Cardiac muscle cell (in vitro differentiated cells and primary cell): ENCODE measurements around the gene CTBP2. TPM values are rescaled to one million over a fixed set of nuclear protein-coding genes. Genes with fewer than 3 reads are reported as not detected.

ENCODE experiments used
- DNase-seq, 2 donors: peaks; one replicate each; pipeline versions ENCODE4 v3.0.0 to v3.0.0-alpha.2; 2010 to 2017; ENCODE audit warnings: low read depth in 1 of 2, low spot score in 1 of 2
- H3K27ac ChIP-seq: fragments of 200-600 bp; sonication (generic); 2 replicates; pipeline ENCODE4 v1.5.1; 2016
- H3K27me3 ChIP-seq: fragments of 200-600 bp; sonication (generic); 2 replicates; pipeline ENCODE4 v1.6.0; 2016; ENCODE audit warnings: control low read depth
- H3K36me3 ChIP-seq: fragments of 200-600 bp; sonication (generic); 2 replicates; pipeline ENCODE4 v1.5.1; 2016; ENCODE audit warnings: control low read depth
- H3K4me1 ChIP-seq: fragments of 200-600 bp; sonication (generic); 2 replicates; pipeline ENCODE4 v1.8.1; 2017; ENCODE audit warnings: low read depth, mild to moderate bottlenecking, mixed run types
- H3K4me3 ChIP-seq: fragments of 200-600 bp; sonication (generic); 2 replicates; pipeline ENCODE4 v1.5.1; 2016; ENCODE audit warnings: mild to moderate bottlenecking
- H3K9me3 ChIP-seq: fragments of 200-600 bp; sonication (generic); 2 replicates; pipeline ENCODE4 v1.5.1; 2017; ENCODE audit warnings: low read depth, mild to moderate bottlenecking, control low read depth
- polyA plus RNA-seq: library from polyadenylated mRNA; unstranded; fragments of >200 nt; fragmentation: Nextera tagmentation; extraction: Ambion mirVana; gene quantifications from 2 replicates; pipeline ENCODE4 v1.2.1, GENCODE V29; 2016
- total RNA-seq: library from RNA; depleted of rRNA; stranded (reverse); fragments of >200 nt; gene quantifications from 2 replicates; pipeline ENCODE4 v1.2.3, GENCODE V29; 2016
- TF ChIP-seq, protein P1 (sequence below): IDR thresholded peaks from 2 replicates; pipeline ENCODE4 v1.5.1; 2012; ENCODE audit warnings: low read depth, mild to moderate bottlenecking, low read length

The CTBP2 gene
- total and polyA plus RNA-seq, 2 experiments from 2014 or later = 67.4 to 74.5 TPM

DNA sequence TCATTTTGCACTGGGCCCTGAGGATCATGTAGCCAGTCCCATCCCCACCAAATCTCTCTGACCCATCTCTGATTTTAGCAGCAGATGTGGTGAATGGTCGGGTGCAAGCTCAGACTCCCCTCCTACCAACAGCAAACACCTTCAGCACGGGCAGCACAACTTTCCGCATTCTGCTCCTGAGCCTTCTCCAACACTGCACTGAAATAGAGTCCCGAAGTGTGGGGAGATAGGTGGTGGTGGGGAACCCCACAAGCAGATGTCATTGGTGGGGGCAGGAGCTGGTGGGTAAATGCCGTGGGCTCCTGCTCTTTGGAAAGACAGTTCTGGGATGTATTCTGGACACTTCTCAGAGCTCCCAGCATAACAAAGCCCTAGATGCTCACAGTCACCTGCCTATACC, 9.6 kb upstream of the CTBP2 start:
- TF ChIP-seq, protein P1, sequence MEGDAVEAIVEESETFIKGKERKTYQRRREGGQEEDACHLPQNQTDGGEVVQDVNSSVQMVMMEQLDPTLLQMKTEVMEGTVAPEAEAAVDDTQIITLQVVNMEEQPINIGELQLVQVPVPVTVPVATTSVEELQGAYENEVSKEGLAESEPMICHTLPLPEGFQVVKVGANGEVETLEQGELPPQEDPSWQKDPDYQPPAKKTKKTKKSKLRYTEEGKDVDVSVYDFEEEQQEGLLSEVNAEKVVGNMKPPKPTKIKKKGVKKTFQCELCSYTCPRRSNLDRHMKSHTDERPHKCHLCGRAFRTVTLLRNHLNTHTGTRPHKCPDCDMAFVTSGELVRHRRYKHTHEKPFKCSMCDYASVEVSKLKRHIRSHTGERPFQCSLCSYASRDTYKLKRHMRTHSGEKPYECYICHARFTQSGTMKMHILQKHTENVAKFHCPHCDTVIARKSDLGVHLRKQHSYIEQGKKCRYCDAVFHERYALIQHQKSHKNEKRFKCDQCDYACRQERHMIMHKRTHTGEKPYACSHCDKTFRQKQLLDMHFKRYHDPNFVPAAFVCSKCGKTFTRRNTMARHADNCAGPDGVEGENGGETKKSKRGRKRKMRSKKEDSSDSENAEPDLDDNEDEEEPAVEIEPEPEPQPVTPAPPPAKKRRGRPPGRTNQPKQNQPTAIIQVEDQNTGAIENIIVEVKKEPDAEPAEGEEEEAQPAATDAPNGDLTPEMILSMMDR = no peak
- no peaks in the 10 kb centered on the region for H3K4me1 ChIP-seq
- no peak overlapping the region for H3K4me3 ChIP-seq
- H3K27ac ChIP-seq = no peak overlapping the region
- no peaks in the 10 kb centered on the region for H3K36me3 ChIP-seq
- H3K9me3 ChIP-seq = no peaks in the 10 kb centered on the region
- no peaks in the 10 kb centered on the region for H3K27me3 ChIP-seq
- no peak for DNase-seq

DNA sequence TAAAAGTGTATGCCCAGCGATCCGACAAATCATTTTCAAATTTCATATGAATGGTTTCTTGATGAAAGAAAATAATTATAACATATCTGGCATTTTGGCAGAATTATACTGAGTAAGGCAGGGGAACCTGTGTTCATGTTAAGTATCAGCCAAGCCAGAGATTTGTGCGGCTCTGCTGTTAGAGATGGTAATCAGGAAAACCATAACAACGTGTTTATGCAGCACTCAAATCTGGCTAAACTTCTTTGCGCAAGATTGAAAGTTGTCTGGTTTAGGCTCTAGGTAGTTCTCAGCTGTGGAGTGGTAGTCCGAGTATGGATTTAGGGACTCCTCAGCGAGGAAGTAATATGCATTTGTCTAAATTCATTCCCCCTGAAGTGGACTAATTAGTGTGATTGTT, 8.9 kb upstream of the CTBP2 start:
- Histone ChIP-seq H3K4me3 (no peak overlapping the region), H3K9me3 (no peaks in the 10 kb centered on the region), H3K27me3 (no peaks in the 10 kb centered on the region), H3K27ac (no peak overlapping the region), H3K36me3 (no peaks in the 10 kb centered on the region), H3K4me1 (no peaks in the 10 kb centered on the region)
- no peak for DNase-seq
- TF ChIP-seq, protein P1 = no peak

DNA sequence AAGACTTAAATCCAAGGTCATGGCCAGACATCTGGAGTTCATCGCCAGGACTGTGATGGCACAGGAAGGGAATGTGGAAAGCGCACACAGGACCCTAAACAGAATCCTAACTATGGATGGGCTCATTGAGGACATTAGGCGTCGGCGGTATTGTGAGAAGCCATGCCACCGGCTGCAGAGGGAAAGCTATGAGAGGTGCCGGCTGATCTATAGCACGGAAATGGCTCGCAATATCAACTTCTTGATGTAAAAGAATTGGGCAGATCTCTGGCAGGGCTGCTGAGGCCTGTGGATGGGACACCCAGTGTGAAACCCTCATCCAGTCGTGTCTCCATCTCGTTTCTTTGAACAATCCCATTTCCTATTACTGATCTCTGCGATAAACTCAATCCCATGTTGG, 6.3 kb upstream of the CTBP2 start:
- no peaks in the 10 kb centered on the region for H3K36me3 ChIP-seq
- TF ChIP-seq, protein P1 = no peak
- no peaks in the 10 kb centered on the region for H3K27me3 ChIP-seq
- H3K4me3 ChIP-seq = no peak overlapping the region
- no peak for DNase-seq
- no peaks in the 10 kb centered on the region for H3K9me3 ChIP-seq
- no peak overlapping the region for H3K27ac ChIP-seq
- H3K4me1 ChIP-seq = peaks cover 6% of the 10 kb centered on the region

DNA sequence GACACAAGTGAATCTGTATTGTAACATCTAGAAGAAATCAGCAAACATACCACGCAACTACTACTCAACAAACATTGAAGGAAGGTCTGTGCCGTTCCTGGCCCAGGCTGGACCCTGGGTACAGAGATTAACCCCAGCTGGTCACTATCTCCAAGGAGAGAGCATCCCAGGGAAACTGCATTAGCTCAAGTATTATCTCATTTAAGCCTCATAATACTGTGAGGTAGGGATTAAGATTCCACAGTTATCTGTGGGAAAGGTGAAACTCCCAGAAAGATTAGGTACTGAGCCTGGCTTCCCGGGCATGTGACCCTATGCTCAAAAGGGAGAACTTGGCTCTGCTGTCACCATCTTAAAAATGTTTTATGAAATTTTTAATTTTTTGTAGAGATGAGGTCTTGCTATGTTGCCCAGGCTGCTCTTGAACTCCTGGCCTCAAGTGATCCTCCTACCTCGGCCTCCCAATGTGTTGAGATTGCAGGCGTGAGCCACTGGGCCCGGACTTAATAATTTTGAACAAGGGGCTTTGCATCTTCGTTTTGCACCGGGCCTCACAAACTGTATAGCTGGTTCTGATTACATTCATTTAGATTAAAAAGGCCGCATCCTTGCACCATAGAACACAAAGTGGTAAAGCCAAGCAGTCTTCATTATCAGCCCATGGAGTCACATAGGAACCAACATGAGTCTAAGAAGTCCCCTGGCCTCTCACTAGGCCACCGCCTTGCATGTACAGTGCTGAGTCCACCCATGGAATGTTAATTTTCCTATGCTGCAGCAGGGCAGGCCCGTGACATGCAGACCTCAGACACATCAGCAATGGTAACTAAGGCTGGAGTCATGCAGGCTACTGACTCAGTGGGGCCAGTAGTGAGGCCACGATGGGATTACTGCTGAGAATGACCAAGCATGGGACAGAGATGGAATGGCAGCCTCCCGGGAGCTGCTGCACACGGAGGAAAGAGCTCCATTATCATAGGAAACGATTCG, 5.5 kb upstream of the CTBP2 start:
- no peaks in the 10 kb centered on the region for H3K9me3 ChIP-seq
- DNase-seq = no peak
- H3K36me3 ChIP-seq = no peaks in the 10 kb centered on the region
- TF ChIP-seq, protein P1 = no peak
- peaks cover 6% of the 10 kb centered on the region for H3K4me1 ChIP-seq
- H3K27me3 ChIP-seq = no peaks in the 10 kb centered on the region
- no peak overlapping the region for H3K27ac ChIP-seq
- no peak overlapping the region for H3K4me3 ChIP-seq

DNA sequence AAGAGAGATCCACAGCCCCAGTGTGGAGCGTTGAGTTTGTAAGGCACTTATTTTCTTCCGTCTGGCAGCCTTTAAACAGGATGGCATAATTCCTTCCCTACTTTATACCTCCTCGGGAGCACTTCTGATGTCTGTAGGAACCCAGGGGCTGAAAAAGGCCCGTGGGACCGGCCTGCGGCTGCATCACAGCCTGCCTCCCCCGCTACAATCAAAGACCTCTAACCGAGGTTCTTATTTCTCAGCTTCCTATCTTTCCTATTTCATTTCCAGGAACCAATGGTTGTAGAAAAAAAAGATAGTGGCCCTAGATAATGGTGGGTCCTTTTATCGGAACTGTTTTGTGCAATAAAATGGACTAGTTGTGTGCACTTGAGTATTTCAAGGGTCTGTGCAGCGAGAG, 4.1 kb upstream of the CTBP2 start:
- Histone ChIP-seq H3K4me1 (peaks cover 6% of the 10 kb centered on the region), H3K27me3 (no peaks in the 10 kb centered on the region), H3K4me3 (no peak overlapping the region), H3K27ac (no peak overlapping the region), H3K36me3 (no peaks in the 10 kb centered on the region), H3K9me3 (no peaks in the 10 kb centered on the region)
- TF ChIP-seq, protein P1 = no peak
- no peak for DNase-seq
